22Rv1 (cell line): ENCODE data around the gene ALX1.

Source experiments
- H3K27ac ChIP-seq: fragments of 450-650 bp; 2 replicates; pipeline ENCODE4 v1.5.1; 2017
- CTCF ChIP-seq: fragments of 450-650 bp; IDR thresholded peaks from 2 replicates; pipeline ENCODE4 v1.5.1; 2017; ENCODE audit warnings: mild to moderate bottlenecking
- ZFX ChIP-seq: fragments of 450-650 bp; IDR thresholded peaks from 2 replicates; pipeline ENCODE4 v1.6.1; 2017; ENCODE audit warnings: antibody characterized with exemption, borderline replicate concordance

ALX1 gene

GRCh38 chr12:85280165-85280983 lies at the start of gene ALX1:
TSS of gene ALX1 (plus strand) at chr12:85280220. CDS start at chr12:85280262, 42 bp downstream.
- no peak within 1 kb of the TSS for H3K27ac ChIP-seq
- TF ChIP-seq ZFX (no peak), CTCF (no peak)

- no peak for TF ChIP-seq ZFX
- TF ChIP-seq CTCF, result no peak
- H3K27ac ChIP-seq, result no peak overlapping the region
Observed at GRCh38 chr12:85237327-85237726, 42.7 kb upstream of the ALX1 start.

- no peak overlapping the region for H3K27ac ChIP-seq
- no peak for TF ChIP-seq CTCF
- no peak for TF ChIP-seq ZFX
Observed at GRCh38 chr12:85244561-85244960, 35.5 kb upstream of the ALX1 start.

- no peak for TF ChIP-seq CTCF
- TF ChIP-seq ZFX, result no peak
- H3K27ac ChIP-seq, result no peak overlapping the region
Observed at GRCh38 chr12:85253853-85254252, 26.2 kb upstream of the ALX1 start.

- H3K27ac ChIP-seq, result no peak overlapping the region
- TF ChIP-seq ZFX, result no peak
- no peak for TF ChIP-seq CTCF
Observed at GRCh38 chr12:85257671-85258070, 22.3 kb upstream of the ALX1 start.

GRCh38 chr12:85260447-85260846 lies 19.6 kb upstream of the ALX1 start:
- TF ChIP-seq ZFX (no peak), CTCF (no peak)
- no peak overlapping the region for H3K27ac ChIP-seq

- H3K27ac ChIP-seq, result no peak overlapping the region
- no peak for TF ChIP-seq CTCF
- TF ChIP-seq ZFX, result no peak
Observed at GRCh38 chr12:85260896-85261295, 19.1 kb upstream of the ALX1 start.
